HG02970 (cell line): ENCODE results near the gene METTL24.

Source experiments
- ATAC-seq: cut with Tn5 transposase; IDR thresholded peaks from one replicate; pipeline ENCODE4 v1.9.1; 2021; ENCODE audit warnings: mild to moderate bottlenecking, moderate library complexity, moderate number of reproducible peaks; ENCODE audit not compliant: unreplicated experiment, low FRiP score

Gene METTL24

GRCh38 chr6:110211753-110212152, 146.4 kb downstream of the METTL24 start:
- ATAC-seq: no peak

DNA sequence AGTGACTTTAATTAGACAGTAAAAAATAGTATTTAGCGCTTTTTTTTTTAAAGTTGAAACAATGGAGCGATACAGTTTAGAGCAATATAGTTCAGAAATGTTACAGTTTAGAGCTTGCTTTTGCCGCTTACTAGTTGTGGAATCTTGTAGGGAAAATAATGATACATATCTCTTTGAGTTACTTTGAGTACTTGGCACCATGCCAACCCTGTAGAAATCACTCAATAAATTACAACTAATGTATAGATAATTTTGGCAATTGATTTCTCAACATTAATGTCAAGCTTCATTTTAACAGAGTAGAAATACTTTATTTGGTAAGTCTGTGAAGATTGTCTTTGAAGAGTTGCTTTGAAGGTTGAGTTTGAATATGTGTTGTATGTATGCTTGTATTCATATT, 150.5 kb downstream of the METTL24 start:
- ATAC-seq: no peak

DNA sequence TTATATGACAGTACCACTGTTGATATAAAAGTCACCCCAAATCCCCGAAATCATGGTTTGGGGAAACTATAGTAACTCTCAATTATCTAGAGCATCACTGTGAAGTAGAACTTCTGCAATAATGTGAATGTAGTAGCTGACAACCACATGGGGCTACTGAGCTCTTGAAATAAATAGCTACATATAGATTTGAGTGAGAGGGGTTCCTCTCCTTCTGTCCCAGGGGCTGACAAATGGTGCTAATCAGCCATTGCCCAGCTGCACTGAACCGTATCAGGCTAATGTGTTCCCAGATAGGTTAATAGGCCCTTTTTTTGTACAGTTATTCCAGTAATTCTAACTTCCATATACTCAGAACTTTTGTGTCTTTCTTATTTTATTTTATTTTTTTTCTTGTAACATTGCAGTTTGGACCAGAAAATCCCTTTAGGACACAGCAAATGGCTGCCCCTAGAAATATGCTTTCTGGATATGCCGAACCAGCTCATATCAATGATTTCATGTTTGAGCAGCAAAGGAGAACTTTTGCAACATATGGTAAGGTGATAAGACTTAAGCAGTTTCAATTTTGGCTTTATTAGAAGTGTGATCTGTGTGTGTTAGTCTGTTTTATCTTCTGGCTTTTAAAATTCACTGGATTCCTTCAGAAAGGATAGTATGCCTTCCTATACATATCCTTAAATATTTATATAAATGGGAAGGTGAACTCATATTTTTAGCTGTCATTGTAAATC, 156.8 kb downstream of the METTL24 start:
- ATAC-seq: no peak

DNA sequence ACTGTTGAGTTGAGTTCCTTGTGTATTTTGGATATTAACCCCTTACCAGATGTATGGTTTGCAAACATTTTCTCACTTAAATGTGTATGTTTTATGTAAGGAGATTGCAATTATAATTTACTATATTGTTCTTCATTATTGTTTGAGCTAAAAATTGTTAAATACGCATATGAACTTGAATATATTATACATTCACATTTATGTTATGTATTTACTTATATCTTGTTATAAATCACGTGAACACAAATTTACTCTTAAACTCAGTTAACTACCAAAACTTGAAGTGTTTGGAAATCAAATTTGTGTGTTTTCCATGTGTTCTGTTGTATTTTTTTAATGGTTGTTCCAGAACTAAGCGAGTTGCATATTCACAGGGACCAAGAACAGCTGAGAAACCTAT, 159.6 kb downstream of the METTL24 start:
- ATAC-seq: no peak

- no peak for ATAC-seq
Measured at GRCh38 chr6:110196874-110197273, 161.3 kb downstream of the METTL24 start.

- ATAC-seq: no peak
Measured at GRCh38 chr6:110195639-110196038, 162.5 kb downstream of the METTL24 start.
